Stimulated activated CD4-positive, alpha-beta T cell treated with anti-CD3 and anti-CD28 coated beads, Interleukin-1b, Interleukin-23, amount 100 ng/mL, for 4 hours (primary cell): Measurements from ENCODE around the gene PLAC1.

Source experiments
- DNase-seq, 2 donors: peaks; one replicate each; pipeline ENCODE4 v3.0.0-alpha.2; 2020; ENCODE audit warnings: low read depth in 2 of 2

The PLAC1 gene

DNA sequence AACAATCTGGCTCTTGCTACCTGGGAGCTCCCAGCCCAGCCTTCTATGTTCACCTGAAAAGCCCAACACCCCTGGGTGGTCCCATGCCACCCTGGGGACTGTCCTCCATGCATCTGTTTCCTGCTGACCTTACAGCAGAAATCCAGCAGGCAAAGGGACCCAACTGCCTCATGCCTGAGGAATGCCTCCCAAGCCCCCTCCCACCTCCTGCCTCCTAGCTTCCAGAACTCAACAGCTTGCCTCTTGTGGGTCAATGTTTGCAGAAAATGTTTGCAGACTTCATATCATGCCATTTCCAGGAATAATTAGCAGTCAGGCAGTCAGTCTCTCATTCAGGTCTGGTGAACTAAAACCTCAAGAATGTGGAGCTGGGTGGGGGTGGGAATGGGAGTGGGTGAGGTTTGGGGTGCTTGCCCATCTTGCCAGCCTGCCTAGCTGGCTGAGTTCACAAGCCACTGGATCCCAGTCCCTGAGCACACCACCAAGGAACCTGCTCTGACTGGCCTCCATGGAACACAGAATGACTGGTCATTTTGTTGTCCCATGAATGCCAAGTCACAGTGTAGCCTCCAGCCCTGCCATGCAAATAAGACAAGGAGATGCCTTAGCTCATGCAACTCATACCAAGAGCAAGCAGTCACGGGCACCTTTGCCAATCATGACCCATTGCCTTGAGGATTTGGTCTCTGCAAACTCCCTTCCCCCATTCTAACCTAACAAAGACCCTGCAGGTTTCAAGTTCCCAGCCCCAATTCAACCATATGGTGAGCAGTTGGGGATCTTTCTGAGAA lies 12.1 kb upstream of the PLAC1 start:
- no peak for DNase-seq

DNA sequence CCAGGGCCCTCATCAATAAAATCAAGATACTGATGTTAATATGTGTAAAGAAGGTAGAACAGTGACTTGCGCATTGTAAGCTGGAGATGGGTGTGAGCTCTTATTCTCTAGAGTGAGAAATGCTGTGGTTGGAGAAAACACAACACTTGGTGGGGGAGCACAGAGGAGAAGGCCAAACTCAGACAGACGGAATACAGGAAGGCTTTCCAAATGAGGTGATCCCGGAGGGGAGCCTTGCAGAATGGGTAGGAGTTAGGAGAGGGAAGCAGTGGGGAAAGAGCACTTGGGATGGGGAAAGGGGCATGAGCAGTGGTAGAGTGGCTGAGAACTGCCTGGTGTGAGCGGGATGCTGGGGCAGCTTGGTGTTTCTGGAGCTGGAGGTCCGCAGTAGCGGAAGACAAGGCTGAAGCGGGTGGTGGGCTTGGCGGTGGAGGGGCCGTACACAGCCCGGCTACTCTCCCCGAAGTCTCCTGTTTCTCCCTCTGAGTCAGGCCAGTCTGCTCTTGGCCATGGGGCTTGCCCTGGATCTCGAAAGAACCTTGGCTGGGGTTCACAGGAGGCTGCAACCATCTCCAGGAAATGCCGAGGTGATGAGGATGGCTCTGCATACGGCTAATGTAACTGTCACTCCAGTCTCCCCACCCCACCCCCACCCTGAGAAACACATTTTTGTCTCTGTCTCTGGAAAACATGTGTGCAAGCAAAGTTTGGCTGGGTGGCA lies 11.3 kb upstream of the PLAC1 start:
- no peak for DNase-seq

DNA sequence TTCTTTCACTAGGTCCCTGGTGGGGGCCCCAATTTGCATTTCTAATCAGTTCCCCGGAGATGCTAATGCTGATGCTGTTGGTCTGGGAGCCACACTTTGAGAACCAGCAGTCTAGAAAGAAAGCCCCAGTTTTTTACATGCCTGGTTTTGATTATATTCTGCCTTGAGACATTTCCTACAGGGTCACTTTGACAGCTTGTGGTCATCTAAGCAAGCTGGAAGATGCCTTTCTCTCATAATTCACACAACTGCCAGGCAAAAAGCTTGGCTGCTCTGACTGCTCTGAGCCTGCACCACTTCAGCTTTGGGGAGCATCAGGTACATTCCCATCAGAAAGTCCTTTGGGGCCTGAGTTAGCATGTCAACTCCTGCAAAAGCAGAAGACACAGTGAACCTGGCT lies 5.9 kb upstream of the PLAC1 start:
- DNase-seq: no peak

DNA sequence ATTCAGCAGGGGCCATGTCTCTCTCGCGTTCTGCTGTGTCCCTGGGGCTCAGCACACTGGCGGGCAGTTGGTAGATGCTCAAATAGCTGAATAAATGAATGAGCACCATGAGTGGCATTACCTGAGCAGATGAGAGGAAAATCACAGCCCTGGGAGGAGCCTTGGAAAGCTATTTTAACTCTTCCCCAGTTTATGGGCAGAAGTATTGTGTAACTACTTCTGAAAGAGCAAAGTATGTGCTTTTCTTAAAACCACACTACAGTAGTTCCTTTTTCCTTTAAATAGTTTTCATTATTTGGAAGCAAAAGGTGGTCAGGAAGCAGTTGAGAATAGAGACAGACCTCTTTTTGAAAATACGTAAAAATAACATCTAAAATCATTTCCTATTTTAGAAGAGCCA lies 3.0 kb upstream of the PLAC1 start:
- DNase-seq: no peak

DNA sequence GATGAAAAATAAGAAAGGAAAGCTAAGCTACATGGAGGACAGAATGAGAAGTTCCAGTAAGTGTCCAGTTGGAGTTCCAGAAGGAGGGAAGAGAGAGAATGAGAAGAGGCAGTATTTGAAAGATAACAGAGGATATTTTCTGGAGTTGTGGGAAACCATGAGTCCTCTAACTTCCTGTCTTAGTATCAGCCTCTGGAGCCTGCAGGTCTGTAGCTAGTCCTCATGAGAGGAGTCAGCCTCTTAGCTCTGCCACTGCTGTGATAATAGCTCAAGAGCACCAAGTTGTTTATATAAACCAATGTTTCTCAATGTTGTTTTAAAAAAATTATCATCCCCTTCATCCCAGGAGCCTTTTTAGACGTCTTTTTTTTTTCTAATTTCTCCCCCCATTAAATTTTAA lies 2.4 kb upstream of the PLAC1 start:
- DNase-seq: no peak

DNA sequence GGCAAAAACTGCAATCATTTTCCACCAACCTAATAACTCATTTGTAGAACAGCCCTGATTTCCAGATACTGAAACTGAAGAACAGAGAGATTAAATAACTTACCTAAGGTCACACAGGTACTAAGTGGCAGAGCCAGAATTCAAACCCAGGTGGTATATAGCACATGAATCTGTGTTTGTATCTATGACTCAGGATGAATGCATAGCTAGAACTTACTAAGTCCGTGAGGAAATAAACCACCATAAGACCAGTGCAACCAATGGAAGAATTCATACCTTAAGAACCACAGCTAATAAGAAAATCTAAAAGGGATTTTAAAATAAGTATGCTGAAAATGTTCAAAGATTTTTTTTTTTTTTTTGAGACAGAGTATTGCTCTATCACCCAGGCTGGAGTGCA lies 1.5 kb upstream of the PLAC1 start:
- DNase-seq: no peak

DNA sequence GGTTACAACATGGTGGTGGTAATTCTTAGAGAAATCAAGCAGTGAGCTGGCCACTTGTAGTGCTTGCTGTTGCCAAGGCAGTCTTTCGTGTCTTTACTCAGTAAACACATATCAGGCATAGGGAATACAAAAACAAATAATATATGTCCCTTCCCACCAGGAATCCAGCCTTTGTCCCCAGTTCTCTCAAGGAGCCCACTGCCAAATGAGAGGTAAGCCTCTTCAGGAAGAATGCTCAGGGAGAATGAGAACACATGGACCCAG lies 421 bp upstream of the PLAC1 start:
- no peak for DNase-seq

DNA sequence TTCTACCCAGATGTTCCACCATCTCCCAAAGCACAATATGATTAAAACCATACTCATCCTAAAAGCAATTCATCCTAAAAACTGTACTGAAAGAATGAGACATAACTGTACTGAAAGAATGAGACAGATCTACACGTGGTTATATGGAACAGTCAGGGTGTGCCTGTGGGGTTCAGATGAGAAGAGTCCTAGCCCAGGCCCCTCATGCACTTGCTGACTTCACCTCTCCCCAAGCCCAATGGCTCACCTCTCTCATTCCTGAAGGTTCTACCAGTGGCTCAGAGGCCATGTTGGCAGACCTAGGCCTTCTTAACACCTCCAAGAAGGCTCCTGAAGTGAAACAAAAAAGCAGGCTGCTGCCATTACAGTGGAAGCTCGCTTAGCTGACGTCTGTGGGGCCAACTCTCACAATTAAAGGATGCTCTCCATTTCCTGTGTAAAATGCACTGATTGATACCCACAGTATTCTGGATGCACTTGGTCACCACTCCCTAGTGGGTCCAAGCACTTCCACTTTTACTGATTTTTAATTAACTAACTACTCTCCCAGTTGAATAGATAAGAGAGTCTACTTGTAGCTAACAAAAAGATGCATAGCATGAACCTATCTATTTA lies 3.8 kb downstream of the PLAC1 start:
- peak in 1 of 2 donors; percentile 6 for DNase-seq

DNA sequence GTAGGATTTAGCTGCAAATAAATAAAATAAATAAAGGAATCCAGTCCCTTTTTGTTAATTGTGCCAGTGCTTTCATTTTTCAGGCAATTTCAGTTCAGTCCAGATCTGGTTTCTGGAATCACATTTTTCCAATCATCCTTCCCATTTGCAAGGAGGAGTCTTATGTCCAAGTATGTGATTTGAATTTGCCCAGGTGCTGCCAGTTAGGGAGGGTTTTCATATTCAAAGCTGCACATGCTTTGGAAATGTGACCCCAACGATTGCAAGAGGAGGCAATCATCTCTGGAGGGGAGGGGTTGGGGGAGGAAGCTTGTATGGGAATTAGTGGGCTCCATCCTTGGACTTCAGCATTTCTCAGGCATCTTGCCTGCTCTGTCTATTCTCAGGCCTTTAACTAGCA lies 4.4 kb downstream of the PLAC1 start:
- DNase-seq: no peak

DNA sequence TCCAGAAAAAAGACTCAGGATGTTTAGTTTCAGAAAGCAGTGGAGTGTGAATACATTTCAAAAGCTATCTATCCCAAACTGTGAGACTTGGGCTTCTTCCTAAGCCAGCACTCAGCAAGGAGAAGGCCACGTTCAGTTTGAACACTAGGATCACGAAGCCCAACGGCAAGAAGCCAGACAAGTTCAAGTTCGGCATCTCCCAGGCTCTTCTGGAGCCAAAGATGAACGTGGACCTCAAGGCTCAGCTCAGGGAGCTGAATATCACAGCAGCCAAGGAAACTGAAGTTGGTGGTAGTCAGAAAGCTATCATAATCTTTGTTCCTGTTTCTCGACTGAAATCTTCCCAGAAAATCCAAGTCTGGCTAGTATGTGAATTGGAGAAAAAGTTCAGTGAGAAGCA lies 7.6 kb downstream of the PLAC1 start:
- no peak for DNase-seq

DNA sequence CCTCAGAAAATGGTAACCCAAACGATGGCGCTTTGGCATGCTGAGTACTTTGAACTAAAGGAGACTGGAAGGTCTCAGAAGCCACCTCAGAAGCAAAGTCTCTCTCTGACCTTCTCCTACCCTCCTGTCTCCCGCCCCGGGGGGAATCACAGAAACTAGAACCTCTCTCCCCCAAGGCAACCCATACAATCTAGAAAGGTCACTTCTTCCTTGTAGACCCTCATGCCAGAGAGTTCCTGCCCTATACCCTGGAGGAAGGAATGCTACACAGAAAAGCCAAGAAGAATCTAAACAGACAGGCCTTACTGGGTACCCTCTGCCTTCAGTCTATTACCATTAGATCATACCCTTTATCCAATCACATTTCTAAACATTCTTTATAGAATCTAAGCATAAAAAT lies 8.5 kb downstream of the PLAC1 start:
- DNase-seq: no peak

DNA sequence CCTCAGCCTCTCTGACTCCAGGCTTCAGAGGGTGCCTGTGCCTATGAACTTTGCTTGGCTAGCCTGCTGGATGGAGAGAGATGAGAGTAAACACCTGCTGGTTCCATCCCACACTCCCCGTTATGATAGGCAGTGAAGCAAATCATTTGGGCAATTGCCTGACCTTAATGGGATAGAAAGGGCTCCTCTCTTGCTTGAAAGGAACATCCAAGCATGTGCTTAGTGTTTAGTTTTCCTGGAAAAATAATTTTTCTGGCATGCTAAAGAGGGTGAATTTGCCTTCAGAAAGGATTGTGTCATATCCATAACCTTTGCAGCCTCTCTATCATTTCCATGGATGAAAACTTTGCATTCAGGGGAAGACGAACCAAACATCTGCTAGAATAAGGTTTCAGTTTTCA lies 10.8 kb downstream of the PLAC1 start:
- DNase-seq: no peak

DNA sequence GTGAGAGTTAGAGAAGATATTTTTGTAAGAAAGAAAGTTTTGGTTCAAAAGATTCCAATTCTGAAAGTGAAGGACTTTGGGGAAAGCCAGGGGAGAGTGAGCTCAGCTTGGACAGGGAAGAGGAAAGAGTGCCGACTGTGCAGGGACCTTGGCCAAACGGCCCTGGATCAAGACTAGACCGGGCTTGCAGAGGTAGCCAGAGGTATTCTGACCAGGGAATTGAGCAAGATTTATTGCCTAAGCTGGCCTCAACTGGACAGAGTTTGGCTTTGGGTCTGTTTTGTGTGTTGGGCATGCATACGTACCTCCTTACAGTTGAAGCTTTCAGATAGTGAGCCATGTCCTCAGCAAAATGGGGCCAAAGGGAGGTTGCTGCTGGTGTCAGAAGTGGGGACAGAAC lies 11.6 kb downstream of the PLAC1 start:
- no peak for DNase-seq

DNA sequence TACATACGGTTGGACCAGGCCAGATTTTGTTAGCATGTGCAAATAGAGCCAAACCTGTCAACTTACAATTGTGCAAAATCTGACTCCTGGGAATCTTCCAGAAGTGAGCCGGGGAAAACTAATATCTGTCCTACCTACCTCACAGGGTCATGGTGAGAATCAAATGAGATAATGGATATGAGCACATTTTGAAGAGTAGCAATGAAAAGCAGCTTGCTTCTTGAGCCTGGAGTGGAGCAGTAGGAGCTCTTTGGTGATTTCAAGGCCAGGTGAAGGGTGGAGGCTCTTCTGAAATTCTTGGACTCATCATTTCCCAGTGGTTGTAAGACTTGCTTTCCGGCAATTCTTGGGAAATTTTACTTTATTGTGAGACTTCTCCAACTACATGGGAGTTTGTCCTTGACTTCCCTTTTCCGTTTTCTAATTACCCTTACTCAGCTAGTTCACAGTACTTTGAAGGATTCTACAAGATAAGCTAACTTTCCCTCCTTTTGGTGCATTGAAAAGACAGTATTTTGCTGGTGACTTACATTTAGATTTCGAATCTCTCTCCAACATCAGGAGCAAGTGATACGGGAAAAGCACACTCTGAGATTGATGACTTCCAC lies 12.2 kb downstream of the PLAC1 start:
- DNase-seq: no peak

DNA sequence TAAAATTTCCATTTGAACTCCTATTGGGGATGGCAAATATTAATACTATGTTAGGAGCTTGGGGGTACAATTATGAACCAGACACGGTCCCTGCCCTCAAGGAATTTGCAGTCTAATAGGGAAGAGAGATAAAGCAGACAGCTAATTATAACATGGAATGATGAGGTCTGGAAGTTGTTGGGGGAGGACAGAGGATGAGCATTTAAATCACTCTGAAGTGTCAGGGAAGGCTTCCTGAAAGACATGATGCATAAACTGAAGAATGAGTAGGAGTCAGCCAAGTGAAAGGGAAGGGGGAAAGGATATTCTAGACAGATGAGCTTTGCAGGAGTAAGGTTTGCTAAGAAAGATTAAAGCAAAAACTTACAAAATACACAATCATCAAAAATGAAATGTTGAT lies 15.9 kb downstream of the PLAC1 start:
- no peak for DNase-seq

DNA sequence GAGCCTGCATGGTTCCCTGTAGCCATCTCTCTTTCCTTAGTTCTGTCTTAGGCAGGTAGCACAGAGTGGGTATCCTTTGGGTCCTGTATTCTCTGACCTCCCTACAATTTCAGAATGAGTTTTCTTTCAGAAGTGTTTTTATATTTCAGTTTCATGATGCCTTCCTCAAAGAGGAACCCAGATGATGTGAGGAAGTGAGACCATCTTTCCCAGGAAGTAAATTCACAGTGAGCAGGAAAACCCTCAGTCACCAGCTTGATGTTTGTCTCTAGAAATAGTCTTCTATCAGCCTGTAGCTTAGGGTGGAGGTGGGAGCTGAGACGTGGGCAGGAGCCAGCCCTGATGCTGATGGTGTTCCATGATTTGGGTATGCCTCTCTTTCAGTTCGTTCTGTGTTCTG lies 16.9 kb downstream of the PLAC1 start:
- DNase-seq: no peak

DNA sequence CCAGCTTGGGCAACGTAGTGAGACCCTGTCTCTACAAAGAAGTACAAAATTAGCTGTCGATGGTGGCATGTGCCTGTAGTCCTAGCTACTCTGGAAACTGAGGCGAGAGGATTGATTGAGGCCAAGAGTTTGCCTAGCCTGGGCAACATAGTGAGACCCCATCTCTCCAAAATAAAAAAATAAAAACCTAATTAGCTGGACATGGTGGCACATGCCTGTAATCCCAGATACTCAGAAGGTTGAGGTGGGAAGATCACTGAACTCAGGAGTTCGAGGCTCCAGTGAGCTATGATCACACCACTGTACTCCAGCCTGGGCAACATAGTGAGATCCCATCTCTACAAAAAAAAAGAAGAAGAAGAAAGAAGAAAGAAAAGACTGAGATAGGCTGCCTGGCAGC lies 17.4 kb downstream of the PLAC1 start:
- no peak for DNase-seq

DNA sequence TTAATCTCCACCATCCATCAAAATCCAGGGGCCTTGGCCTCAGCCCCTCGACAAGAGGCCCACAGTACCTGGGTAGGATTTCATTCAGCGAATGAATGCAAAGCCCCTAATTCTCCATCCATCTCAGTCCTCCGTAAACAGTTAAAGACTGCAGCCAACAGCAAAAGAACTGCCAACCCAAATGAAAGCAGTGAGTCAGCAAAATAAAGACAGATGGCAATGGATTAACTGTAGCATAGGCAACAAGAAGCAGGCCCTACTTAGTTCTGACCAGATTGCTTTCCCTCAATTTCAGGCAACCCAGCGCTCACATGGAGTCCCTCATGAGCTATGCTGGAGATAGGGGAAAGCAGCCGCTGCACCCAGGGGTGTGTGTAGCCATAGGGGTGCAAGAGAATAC lies 21.4 kb downstream of the PLAC1 start:
- DNase-seq: no peak

DNA sequence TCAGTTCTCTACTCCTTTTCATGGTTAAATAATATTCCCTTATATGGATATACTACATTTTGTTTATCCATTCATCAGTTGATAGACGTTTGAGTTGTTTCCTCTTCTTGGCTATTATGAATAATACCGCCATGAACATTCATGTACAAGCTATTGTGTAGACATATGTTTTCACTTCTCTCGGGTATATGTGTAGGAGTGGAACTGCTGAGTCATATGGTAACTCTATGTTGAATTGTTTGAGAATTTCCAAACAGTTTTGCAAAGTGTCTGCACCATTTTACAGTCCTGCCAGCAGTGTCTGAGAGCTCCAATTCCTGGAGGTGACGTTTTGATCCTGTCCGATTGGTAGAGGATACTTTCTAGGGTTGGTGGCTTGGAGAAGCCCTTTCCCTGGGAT lies 23.6 kb downstream of the PLAC1 start:
- no peak for DNase-seq

DNA sequence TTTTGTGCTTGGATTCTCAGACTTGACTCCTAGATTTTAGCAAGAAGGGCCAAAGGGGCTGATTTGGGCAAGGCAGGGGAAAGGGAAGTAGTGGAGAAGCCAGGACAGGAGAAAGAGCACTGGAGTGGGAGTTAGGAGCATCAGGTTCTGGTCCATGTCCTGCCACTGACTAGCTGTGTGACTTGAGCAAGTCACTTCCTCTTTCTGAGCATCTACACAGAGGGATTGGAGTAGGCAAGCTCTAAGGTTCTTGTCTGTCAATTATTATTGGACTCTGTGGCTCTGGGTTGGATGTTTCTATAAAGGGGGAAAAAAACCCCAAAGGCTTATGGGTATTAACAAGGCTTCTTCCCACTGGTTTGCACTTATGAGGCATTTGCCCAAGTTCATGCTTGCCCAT lies 24.4 kb downstream of the PLAC1 start:
- no peak for DNase-seq

DNA sequence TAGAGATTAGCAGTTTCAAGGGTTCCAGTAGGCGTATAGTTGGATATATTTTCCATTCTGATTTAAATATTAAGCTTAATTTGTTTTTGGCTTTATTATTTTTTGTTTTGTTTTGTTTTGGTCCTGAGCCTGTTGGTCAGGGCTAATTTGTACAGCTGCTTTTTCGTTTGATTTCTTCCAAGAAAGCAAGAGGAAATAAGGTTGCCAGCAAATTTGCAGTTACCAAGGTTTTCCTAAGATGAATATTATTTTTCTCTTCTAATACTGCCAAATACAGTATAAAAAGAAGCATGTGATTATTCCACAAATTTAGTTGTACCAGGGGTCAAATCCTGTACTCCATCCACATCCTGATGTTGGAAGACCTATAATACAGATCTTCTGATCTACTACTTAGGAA lies 24.9 kb downstream of the PLAC1 start:
- DNase-seq: no peak

DNA sequence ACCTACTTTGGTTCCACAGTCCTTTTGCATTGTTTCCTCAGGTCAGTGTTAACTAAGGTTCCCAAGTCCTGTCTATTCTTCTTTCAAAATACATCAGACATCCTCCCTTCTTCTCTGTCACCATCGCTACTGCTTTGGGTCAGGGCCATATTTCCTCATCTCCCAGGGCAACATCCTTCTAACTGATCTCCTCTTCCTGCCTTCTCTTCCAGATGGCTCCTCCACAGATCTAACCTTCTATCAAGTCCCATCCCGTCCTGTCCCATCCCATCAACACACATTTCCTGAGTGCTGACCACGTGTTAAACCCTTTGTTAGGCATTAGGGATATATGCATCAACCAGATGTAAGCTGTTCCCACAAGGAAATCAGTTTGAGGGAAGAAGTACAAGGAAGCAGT lies 25.9 kb downstream of the PLAC1 start:
- DNase-seq: no peak
